K562 treated with DMSO at 1 percent for 4 hours (cell line): ENCODE measurements around the gene TDRKH. TPM values are rescaled to one million over a fixed set of nuclear protein-coding genes. Genes with fewer than 3 reads are reported as not detected.

Experiments used
- total RNA-seq: library from RNA; unstranded; fragments of 300-600 nt; gene quantifications from 2 replicates; pipeline ENCODE4 v1.2.3, GENCODE V29; 2022; ENCODE audit not compliant: insufficient read depth

Gene TDRKH, protein sequence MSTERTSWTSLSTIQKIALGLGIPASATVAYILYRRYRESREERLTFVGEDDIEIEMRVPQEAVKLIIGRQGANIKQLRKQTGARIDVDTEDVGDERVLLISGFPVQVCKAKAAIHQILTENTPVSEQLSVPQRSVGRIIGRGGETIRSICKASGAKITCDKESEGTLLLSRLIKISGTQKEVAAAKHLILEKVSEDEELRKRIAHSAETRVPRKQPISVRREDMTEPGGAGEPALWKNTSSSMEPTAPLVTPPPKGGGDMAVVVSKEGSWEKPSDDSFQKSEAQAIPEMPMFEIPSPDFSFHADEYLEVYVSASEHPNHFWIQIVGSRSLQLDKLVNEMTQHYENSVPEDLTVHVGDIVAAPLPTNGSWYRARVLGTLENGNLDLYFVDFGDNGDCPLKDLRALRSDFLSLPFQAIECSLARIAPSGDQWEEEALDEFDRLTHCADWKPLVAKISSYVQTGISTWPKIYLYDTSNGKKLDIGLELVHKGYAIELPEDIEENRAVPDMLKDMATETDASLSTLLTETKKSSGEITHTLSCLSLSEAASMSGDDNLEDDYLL
- total RNA-seq: 5.4 and 6.6 TPM in 2 replicates

GRCh38 chr1:151790071-151790939 lies at the start of gene TDRKH:
TSS of gene TDRKH (minus strand) at chr1:151790500. CDS start at chr1:151783022, 7,478 bp downstream.

GRCh38 chr1:151839457-151840403 lies 49.4 kb upstream of the TDRKH start, which contains the start of gene C2CD4D:
TSS of gene C2CD4D (minus strand) at chr1:151839820. CDS start at chr1:151838989, 831 bp downstream.

DNA sequence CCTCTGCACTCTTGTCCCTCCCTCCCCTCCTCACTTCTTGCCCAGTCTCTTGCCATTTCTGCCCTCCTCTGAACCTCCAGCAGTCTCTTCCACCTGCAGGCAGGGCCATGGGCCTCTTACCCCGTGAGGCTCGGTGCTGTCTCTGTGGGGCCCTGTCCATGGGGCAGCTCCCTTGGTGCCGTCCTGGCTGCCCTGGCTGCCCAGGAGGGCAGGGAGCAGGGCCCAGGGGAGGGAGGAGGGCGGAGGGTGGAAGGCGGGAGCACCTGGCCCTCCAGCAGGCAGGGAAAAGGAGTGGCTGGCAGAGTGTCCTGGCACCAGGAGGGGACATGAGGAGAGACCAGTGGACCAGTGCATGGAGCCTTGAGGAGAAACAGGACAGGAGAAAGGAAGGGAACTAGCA lies 41.3 kb upstream of the TDRKH start, which contains the start of gene RORC:
TSS of gene RORC (minus strand) at position 198 of the 400 bp plus-strand sequence. CDS start at position 160, 38 bp downstream.

DNA sequence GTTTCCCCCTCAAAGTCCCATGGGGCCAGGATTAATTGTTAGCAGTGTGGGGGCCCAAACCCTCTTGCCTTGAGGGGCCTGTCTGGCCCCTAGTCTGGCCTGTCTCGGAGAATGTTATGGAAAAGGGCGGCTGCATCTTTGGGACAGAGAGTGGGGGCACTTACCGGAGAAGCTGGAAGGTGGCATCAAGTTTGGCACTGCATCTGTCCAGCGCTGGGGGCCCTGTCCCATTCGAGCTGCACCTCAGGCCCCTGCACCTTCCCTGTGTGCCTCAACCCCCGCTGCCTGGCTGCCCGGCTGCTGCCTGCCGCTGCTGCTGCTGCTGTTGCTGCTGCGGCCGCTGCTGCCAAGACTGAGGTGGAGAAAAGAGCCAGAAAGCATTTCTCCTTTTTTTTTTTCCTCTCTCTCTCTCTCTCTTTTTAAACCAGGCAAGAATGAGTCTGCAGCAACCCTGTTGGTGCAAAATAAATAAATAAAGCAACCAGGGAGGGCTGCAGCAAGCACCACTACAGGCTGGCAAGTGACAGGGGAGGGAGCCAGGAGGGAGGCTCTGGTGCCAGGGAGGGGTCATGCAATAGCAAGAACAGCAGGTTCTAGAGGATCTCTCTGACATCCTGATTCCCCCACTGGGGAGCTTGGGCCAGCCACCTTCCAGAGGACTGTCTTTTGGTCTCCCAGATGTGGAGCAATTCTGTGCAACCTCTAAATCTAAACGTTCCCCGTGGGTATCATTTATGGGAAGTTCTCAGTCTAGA lies 14.9 kb upstream of the TDRKH start, which contains the start of gene LINGO4:
TSS of gene LINGO4 (minus strand) at position 354 of the 755 bp plus-strand sequence. CDS start 2,715 bp downstream, outside the sequence.

DNA sequence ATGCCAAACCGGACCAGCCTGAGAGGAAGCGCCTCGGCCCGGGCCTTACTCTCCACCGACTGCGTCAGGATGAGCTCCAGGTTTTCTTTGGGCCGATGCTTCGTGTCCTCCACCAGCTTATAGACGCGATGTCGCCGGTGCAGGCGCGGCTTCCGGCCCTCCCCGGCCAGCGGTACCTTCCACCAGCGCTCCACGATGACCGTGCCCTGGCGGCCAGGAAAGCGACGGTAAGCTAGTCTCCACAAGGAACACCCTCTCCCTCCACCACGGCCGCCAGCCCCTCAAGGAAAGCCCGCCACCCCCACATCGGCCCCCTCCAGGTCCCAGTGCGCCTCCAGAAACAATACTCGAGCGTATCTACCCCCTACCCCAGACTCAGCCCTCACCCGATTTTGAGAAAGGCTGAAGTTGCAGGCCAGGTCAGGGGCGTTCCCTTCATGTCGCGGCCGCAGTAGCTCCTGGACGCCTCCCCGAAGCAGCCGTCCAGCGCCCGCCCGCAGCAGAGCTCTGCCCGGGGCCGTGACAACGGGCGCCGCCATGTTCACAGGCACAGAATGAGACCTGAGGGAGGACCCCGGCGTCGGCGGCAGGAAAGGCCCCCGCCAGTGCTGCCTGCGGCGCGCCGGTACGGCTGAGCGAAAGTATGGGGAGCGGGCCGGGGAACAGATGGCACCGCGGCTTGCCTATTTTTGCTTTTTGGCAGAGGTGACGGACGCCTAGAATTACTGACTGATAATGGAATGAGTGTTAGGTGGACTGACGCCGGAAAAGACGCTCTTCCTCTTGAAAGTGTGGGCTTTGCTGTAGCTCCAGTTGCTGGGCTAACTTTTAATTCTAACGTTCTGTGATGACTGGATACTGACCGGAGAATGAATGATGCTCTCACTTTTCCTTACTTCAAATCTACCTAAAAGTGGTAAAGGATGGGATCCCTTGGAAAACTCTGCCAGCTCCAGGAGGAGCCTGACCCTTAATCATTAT lies 27.1 kb downstream of the TDRKH start, which contains the start of gene MRPL9:
TSS of gene MRPL9 (minus strand) at position 556 of the 981 bp plus-strand sequence. CDS start at position 539, 17 bp downstream.

Other genes with a start within 250 kb of the TDRKH start
- 3.8 and 4.0 TPM in 2 replicates for gene SNX27, start 178.4 kb downstream of the TDRKH start, total RNA-seq
- not detected in 2 replicates for gene CELF3, start 73.7 kb downstream of the TDRKH start, total RNA-seq
- gene RIIAD1, start 69.0 kb downstream of the TDRKH start, total RNA-seq: not detected in 2 replicates
- gene MRPL9, start 27.0 kb downstream of the TDRKH start, total RNA-seq: 77.1 and 79.2 TPM in 2 replicates
- not detected in 2 replicates for gene LINGO4, start 14.9 kb upstream of the TDRKH start, total RNA-seq
- not detected in 2 replicates for gene RORC, start 41.3 kb upstream of the TDRKH start, total RNA-seq
- gene C2CD4D, start 49.3 kb upstream of the TDRKH start, total RNA-seq: not detected in 2 replicates
- not detected in 2 replicates for gene THEM5, start 63.2 kb upstream of the TDRKH start, total RNA-seq
- gene THEM4, start 119.0 kb upstream of the TDRKH start, total RNA-seq: 16.5 and 18.7 TPM in 2 replicates
- not detected in 2 replicates for gene S100A10, start 203.4 kb upstream of the TDRKH start, total RNA-seq
- 490 and 598 TPM in 2 replicates for gene S100A11, start 246.5 kb upstream of the TDRKH start, total RNA-seq